ENCODE measurements around the gene PPIL3. TPM values are rescaled to one million over a fixed set of nuclear protein-coding genes. Genes with fewer than 3 reads are reported as not detected.
A peak's percentile ranks its signal among the peaks of the same experiment; 100 is the strongest.

Gene PPIL3
- total RNA-seq, 1 donor from 2014 or later, result 55.4 TPM

DNA sequence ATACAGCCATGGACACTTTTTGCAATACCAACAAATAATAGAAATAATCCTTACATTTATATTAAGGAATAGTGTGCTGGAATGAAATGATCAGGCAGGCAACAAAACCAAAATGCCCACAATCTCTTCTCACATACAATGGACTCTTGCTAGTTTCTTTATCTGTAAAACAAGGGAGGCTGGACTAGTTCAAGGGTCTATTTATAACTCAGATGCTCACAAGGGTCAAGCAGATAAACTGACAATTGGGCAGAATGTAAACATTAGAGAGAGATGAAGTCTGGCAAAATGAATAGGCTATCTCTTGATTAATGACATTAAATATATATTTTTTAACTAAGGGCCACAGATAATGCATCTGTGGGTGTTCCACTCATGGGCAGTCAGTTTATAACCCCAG is 11.4 kb downstream of the PPIL3 start:
- Mint-ChIP-seq H3K27me3 (ENCODE audit: low read depth) (no peaks in the 10 kb centered on the region), H3K27ac (no peak overlapping the region), H3K36me3 (peaks cover 31% of the 10 kb centered on the region), H3K4me1 (no peaks in the 10 kb centered on the region), H3K9me3 (no peaks in the 10 kb centered on the region), H3K4me3 (no peak overlapping the region)
- DNase-seq (ENCODE audit: low spot score in 2 of 2, unreplicated experiment in 2 of 2), result no peak
- TF ChIP-seq CTCF (IDR thresholded peaks at IDR 0.05; ENCODE audit: unreplicated experiment), result no peak

DNA sequence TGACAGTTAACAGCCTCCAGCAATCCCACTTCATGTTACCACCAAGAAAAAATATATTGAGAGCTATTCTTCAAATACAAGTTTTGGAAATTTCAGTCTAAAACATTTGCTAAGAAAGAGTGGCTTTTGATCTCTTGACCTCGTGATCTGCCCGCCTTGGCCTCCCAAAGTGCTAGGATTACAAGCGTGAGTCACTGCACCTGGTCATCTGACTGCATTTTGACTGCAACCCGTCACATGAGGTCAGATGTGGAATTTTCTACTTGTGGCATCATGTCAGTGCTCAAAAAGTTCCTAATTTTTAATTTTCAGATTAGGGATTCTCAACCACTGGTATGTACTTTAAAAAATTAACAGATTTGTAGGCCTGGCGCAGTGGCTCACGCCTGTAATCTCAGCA is 15.3 kb downstream of the PPIL3 start:
- Mint-ChIP-seq H3K4me1 (no peaks in the 10 kb centered on the region), H3K27me3 (ENCODE audit: low read depth) (no peaks in the 10 kb centered on the region), H3K9me3 (no peaks in the 10 kb centered on the region), H3K36me3 (peaks cover 20% of the 10 kb centered on the region), H3K4me3 (no peak overlapping the region), H3K27ac (no peak overlapping the region)
- no peak for DNase-seq (ENCODE audit: low spot score in 2 of 2, unreplicated experiment in 2 of 2)
- no peak for TF ChIP-seq CTCF (IDR thresholded peaks at IDR 0.05; ENCODE audit: unreplicated experiment)

- H3K27ac Mint-ChIP-seq, result no peak overlapping the region
- H3K9me3 Mint-ChIP-seq, result no peaks in the 10 kb centered on the region
- no peaks in the 10 kb centered on the region for H3K27me3 Mint-ChIP-seq (ENCODE audit: low read depth)
- H3K36me3 Mint-ChIP-seq, result peaks cover 17% of the 10 kb centered on the region
- H3K4me3 Mint-ChIP-seq, result no peak overlapping the region
- H3K4me1 Mint-ChIP-seq, result peaks cover 7% of the 10 kb centered on the region
- no peak for TF ChIP-seq CTCF (IDR thresholded peaks at IDR 0.05; ENCODE audit: unreplicated experiment)
- DNase-seq (ENCODE audit: low spot score in 2 of 2, unreplicated experiment in 2 of 2), result no peak
These were observed 17.7 kb downstream of the PPIL3 start for GRCh38 chr2:200871151-200871550.

- H3K27ac Mint-ChIP-seq, result peak overlapping the region; percentile 32
- H3K4me3 Mint-ChIP-seq, result no peak overlapping the region
- H3K9me3 Mint-ChIP-seq, result no peaks in the 10 kb centered on the region
- DNase-seq (ENCODE audit: low spot score in 2 of 2, unreplicated experiment in 2 of 2), result no peak
- no peaks in the 10 kb centered on the region for H3K27me3 Mint-ChIP-seq (ENCODE audit: low read depth)
- H3K4me1 Mint-ChIP-seq, result peaks cover 13% of the 10 kb centered on the region
- H3K36me3 Mint-ChIP-seq, result peaks cover 4% of the 10 kb centered on the region
- no peak for TF ChIP-seq CTCF (IDR thresholded peaks at IDR 0.05; ENCODE audit: unreplicated experiment)
These were observed 19.9 kb downstream of the PPIL3 start for GRCh38 chr2:200869014-200869413.

DNA sequence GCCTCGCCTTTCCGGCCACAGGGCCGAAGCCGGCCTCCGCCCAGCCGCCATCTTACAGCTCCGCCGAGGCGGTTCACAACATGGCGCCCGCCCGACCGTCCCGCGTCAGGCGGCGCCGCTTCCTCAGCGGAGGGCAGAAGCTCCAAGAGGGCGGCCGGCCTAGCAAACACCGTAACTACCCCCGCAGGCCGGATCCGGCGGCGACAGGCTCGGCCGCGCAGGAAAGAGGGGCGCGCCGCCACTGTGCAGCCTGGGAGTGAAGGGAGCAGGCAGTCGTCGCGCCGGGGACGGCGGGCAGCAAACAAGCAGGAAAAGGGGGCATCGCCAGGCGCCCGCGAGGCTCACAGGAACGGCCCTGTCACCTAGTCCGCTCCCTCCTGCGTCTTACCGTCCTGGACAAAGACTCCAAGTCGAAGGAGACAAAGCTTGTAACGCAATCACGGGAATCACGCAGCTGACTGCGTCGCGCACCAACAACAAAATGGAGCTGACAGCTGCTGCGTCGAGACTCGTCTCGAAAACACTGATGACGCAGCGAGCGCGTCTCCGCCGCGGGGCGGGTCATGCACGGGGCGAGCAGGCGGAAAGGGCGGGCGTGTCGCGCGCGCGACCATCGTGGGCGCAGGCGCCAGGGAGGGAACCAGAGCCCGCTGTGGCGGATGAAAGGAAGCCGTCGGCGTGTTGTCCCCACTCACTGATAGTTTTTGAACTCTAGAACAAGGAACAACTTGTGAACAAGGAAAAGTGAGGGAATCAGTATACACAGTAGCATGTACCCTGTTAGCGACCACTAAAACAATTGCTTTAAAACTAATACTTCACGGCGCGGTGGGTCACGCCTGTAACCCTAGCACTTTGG is 24.5 kb downstream of the PPIL3 start, which contains the start of gene CLK1:
TSS of gene CLK1 (minus strand) at position 483 of the 859 bp plus-strand sequence. CDS start 2,796 bp downstream, outside the sequence.
- peaks cover 40% of the 10 kb centered on the region for H3K4me1 Mint-ChIP-seq
- no peak for TF ChIP-seq CTCF (IDR thresholded peaks at IDR 0.05; ENCODE audit: unreplicated experiment)
- H3K9me3 Mint-ChIP-seq, result no peaks in the 10 kb centered on the region
- peak within 1 kb of the TSS; percentile 99 for H3K4me3 Mint-ChIP-seq
- peaks cover 8% of the 10 kb centered on the region for H3K36me3 Mint-ChIP-seq
- DNase-seq (ENCODE audit: low spot score in 2 of 2, unreplicated experiment in 2 of 2), result peak; percentile 78 to 88
- no peaks in the 10 kb centered on the region for H3K27me3 Mint-ChIP-seq (ENCODE audit: low read depth)
- peak within 1 kb of the TSS; percentile 100 for H3K27ac Mint-ChIP-seq

All from mesothelial cell of epicardium (in vitro differentiated cells).